Endothelial cell (in vitro differentiated cells): ENCODE data around the gene CTSK. TPM values are rescaled to one million over a fixed set of nuclear protein-coding genes. Genes with fewer than 3 reads are reported as not detected.
A peak's percentile ranks its signal among the peaks of the same experiment; 100 is the strongest.

ENCODE experiments used
- DNase-seq: peaks from one replicate; pipeline ENCODE4 v3.0.0; 2021; ENCODE audit warnings: low spot score
- H3K27ac Mint-ChIP-seq: one replicate; pipeline ENCODE4 v1.8.0; 2021; ENCODE audit warnings: mixed read lengths, inconsistent platforms; ENCODE audit not compliant: unreplicated experiment
- H3K27me3 Mint-ChIP-seq: one replicate; pipeline ENCODE4 v1.8.0; 2021; ENCODE audit warnings: mild to moderate bottlenecking, moderate library complexity, mixed read lengths, inconsistent platforms; ENCODE audit not compliant: unreplicated experiment
- H3K36me3 Mint-ChIP-seq: one replicate; pipeline ENCODE4 v1.8.0; 2021; ENCODE audit warnings: mild to moderate bottlenecking, low read depth, mixed read lengths, inconsistent platforms; ENCODE audit not compliant: unreplicated experiment
- H3K4me1 Mint-ChIP-seq: one replicate; pipeline ENCODE4 v1.8.0; 2021; ENCODE audit warnings: mild to moderate bottlenecking, mixed read lengths, inconsistent platforms; ENCODE audit not compliant: unreplicated experiment
- H3K4me3 Mint-ChIP-seq: one replicate; pipeline ENCODE4 v1.8.0; 2021; ENCODE audit warnings: mild to moderate bottlenecking, mixed read lengths, inconsistent platforms; ENCODE audit not compliant: unreplicated experiment
- H3K9me3 Mint-ChIP-seq: one replicate; pipeline ENCODE4 v1.8.0; 2021; ENCODE audit warnings: mixed read lengths, inconsistent platforms; ENCODE audit not compliant: unreplicated experiment
- total RNA-seq: library from RNA; stranded (reverse); fragmentation: NEBNext Ultra II Directional; extraction: Animal tissue kit (Norgen Biotek cat#: 25700); gene quantifications from one replicate; pipeline ENCODE4 v1.2.1, GENCODE V29; 2021; ENCODE audit not compliant: unreplicated experiment
- TF ChIP-seq, protein P1 (sequence below): fragments of 200-600 bp; sonication (generic); IDR thresholded peaks from one replicate; pipeline ENCODE4 v1.5.0; 2021; ENCODE audit warnings: antibody characterized with exemption; ENCODE audit not compliant: unreplicated experiment

The CTSK gene
- total RNA-seq, 1 donor from 2014 or later: 110 TPM

DNA sequence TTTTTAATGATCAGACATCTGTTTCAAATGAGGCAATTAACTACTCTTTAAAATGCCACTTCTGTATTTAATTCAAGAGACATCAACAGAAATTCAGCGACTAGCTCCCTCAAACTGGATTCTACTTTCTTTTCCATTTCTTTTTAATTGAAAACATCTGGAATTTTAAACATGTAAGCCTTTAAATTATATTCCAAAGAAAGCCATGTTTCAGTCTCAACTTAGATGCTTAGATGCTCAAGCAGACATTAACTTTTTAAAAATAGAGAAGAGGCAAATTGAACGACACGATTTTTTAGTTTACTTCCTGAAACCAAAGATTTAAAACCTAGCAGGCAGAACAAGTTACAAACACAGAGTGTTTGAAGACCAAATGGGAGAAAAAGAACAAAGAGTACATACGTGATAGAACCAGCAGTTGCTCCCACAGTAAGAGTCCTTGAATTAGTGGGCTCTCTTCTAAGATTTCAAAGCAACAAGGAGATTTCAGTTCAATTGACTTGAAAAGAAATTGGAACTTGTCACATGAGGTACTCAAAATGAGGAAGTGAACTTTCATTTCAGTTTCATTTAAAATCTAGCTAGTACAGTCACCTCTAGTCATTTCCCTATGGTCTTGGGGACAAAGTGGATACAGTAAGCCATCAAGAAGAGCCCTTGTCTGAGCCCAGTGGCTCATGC is 42.6 kb downstream of the CTSK start, which contains the start of gene CTSS:
CTSS (minus strand) TSS at position 483 of the 681 bp plus-strand sequence. CDS start 1,015 bp downstream, outside the sequence.
- Mint-ChIP-seq H3K4me3 (no peak within 1 kb of the TSS), H3K9me3 (no peaks in the 10 kb centered on the region), H3K4me1 (peaks cover 3% of the 10 kb centered on the region), H3K27ac (peak within 1 kb of the TSS; percentile 12), H3K36me3 (no peaks in the 10 kb centered on the region), H3K27me3 (no peaks in the 10 kb centered on the region)
- TF ChIP-seq, protein P1, sequence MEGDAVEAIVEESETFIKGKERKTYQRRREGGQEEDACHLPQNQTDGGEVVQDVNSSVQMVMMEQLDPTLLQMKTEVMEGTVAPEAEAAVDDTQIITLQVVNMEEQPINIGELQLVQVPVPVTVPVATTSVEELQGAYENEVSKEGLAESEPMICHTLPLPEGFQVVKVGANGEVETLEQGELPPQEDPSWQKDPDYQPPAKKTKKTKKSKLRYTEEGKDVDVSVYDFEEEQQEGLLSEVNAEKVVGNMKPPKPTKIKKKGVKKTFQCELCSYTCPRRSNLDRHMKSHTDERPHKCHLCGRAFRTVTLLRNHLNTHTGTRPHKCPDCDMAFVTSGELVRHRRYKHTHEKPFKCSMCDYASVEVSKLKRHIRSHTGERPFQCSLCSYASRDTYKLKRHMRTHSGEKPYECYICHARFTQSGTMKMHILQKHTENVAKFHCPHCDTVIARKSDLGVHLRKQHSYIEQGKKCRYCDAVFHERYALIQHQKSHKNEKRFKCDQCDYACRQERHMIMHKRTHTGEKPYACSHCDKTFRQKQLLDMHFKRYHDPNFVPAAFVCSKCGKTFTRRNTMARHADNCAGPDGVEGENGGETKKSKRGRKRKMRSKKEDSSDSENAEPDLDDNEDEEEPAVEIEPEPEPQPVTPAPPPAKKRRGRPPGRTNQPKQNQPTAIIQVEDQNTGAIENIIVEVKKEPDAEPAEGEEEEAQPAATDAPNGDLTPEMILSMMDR: no peak
- DNase-seq: no peak

DNA sequence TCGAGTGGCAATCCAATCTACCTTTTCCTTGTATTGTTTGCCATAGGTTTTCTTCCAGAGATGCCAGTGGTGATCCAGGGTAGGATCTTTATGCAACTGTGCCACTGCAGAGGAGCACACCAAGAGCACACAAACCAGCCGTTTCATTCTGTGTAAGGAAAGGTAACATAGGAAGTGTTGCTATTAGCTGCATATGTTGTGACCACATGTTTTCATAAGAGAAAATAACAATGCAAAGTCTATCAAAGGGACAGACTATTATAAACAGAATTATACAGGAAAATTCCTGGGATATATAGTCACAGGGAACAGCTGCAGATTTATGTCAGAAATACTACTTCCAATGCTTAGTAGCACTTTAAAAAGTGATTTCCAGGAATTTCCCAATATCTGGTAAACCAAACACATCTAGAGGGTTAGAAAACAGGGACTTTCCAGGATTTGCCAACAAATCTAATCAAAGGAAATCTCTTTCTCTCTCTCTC is 43.4 kb downstream of the CTSK start:
- Mint-ChIP-seq H3K27ac (peak overlapping the region; percentile 12), H3K9me3 (no peaks in the 10 kb centered on the region), H3K4me3 (no peak overlapping the region), H3K36me3 (no peaks in the 10 kb centered on the region), H3K4me1 (peaks cover 3% of the 10 kb centered on the region), H3K27me3 (no peaks in the 10 kb centered on the region)
- TF ChIP-seq, protein P1: no peak
- DNase-seq: no peak

DNA sequence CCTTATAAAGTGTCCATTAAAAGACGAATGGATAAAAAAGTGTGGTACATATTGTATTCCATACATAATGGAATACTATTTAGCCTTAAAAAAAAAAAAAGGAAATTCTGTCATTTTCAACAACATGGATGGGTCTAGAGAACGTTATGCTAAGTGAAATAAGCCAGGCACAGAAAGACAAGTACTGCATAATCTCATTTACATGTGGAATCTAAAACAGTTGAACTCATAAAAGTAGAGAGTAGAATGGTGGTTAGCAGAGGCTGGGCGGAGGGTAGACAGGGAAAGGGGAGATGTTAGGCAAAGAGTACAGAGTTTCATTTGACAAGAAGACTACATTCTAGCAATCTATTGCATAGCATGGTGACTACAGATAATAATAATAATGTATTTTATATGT is 45.0 kb downstream of the CTSK start:
- Mint-ChIP-seq H3K36me3 (no peaks in the 10 kb centered on the region), H3K27me3 (no peaks in the 10 kb centered on the region), H3K4me3 (no peak overlapping the region), H3K4me1 (peaks cover 3% of the 10 kb centered on the region), H3K9me3 (no peaks in the 10 kb centered on the region), H3K27ac (no peak overlapping the region)
- TF ChIP-seq, protein P1: no peak
- DNase-seq: no peak

DNA sequence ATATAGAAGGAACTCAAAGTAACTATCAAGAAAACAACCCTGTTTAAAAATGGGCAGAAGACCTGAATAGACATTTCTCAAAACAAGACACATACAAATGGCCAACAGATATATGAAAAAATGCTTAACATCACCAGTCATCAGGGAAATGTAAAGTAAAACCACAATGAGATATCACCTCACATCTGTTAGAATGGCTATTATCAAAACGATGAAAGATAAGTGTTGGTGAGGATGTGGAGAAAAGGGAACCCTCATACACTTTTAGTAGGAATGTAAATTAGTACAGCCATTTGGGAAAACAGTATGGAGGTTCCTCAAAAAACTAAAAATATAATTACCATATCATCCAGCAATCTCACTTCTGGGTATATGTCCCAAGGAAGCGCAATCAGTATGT is 45.5 kb downstream of the CTSK start:
- TF ChIP-seq, protein P1: no peak
- peaks cover 3% of the 10 kb centered on the region for H3K4me1 Mint-ChIP-seq
- no peak for DNase-seq
- H3K36me3 Mint-ChIP-seq: no peaks in the 10 kb centered on the region
- no peak overlapping the region for H3K4me3 Mint-ChIP-seq
- no peaks in the 10 kb centered on the region for H3K9me3 Mint-ChIP-seq
- H3K27me3 Mint-ChIP-seq: no peaks in the 10 kb centered on the region
- H3K27ac Mint-ChIP-seq: no peak overlapping the region

DNA sequence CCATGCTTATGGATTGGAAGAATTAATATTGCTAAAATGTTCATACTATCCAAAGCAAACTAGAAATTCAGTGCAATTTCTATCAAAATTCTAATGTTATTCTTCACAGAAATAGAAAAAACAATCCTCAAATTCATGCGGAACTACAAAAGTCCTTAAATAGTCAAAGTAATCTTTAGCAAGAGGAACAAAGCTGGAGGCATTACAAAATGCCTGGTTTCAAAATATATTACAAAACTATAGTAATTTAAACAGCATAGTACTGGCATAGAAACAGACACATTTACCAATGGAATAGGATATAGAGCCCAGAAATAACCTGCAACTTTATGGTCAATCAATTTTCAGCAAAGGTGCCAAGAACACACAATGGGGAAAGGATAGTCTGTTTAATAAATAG is 46.3 kb downstream of the CTSK start:
- no peaks in the 10 kb centered on the region for H3K27me3 Mint-ChIP-seq

More for the DNA sequence above, 46.3 kb downstream of the CTSK start:
- Mint-ChIP-seq H3K36me3 (no peaks in the 10 kb centered on the region), H3K4me1 (peaks cover 3% of the 10 kb centered on the region), H3K9me3 (no peaks in the 10 kb centered on the region), H3K4me3 (no peak overlapping the region), H3K27ac (no peak overlapping the region)
- no peak for DNase-seq
- TF ChIP-seq, protein P1: no peak
